Stimulated activated CD8-positive, alpha-beta memory T cell treated with anti-CD3 and anti-CD28 coated beads, Interleukin-7, amount 100 ng/mL, for 24 hours (primary cell): ENCODE measurements around the gene USH2A.

Experiments
- DNase-seq: peaks from one replicate; pipeline ENCODE4 v3.0.0-alpha.2; 2020; ENCODE audit warnings: low read depth

The USH2A gene

GRCh38 chr1:215865060-215865459, 558.2 kb downstream of the USH2A start:
- DNase-seq = no peak

DNA sequence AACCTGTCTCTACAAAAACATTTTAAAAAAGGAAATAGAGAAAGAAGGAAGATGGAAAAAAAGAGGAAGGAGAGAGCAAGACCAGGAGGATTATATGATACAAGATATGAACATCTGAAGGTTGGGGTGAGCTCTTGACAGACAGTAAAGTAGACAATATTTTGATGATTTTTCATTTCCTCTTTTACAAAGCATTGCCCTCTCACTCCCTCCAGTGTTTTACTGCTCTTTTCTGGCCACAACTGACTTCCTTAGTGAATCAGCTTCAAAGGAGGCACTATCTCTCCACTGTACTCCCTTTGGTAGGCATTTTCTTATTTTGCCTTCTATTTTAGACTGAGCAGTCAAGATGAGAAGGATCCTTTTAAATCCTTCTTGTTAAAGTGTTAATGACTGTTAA, 559.5 kb downstream of the USH2A start:
- no peak for DNase-seq

- DNase-seq = no peak
Observed at GRCh38 chr1:215860833-215861232, 562.4 kb downstream of the USH2A start.

DNA sequence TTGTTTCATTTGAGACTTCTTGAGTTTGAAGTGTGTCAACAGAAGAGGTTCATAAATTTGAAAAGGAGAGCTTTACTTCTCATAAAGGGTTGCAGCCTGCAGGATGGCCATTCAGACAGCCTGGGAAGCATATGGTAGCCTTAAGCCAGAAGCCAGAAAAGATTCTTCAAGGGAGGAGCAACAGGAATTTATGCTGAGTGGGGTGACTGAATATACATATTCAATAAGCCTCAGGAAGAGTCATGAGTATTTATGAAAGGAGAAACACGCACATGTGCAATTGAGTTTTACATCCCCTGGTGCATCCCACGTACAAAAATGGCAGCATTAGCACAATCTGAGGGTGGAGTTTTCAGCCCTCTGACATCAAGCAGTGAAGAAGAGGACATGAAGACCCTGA, 565.9 kb downstream of the USH2A start:
- DNase-seq = no peak

DNA sequence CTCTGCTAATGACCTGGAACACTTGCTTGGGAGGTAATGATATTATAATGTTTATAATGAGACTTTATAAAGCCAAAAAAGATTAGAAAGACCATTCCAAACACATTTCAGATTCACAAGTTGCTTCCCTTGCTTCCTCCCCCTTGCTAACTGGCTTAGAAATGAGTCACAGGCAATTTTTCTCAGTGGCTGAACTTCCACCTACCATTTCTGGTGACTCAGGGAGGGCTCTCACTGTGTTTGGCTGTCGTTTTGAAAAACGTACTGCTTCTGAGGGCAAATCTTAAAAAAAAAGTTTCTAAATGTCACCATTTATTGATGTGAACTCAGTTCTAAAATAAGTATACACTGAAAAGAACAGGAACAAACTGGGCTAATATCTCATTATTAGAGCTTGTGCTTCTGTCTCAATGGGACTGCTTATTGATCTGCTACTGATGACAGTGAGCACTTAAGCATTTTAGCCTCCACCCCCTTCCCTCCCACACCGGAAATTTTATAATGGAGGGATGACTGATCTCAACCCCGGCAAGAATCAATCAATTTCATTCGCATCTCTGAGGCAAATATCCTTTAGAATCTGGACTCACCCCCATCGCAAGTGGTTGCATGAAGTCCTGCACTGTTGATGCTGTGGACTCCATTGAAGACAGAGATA, 577.9 kb downstream of the USH2A start:
- DNase-seq = no peak

DNA sequence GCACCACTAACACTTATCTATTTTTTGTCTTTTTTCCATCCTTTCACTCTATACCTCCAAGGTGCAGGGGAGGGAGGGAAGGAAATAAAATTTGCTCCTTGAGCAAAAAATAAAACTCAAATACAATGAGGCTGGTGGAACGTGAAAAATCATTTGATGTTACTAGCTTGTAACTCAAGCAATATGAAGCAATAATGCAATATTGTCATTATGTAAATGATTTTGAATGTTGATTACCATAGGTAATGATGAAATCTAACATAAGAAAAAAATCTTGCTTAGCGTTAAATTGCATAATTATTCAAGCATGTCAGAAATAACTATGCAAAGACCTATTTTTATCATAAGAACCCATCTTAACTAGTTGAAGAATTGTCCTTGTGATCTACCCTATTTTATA, 578.5 kb downstream of the USH2A start:
- no peak for DNase-seq

GRCh38 chr1:215844266-215844665, 579.0 kb downstream of the USH2A start:
- DNase-seq = no peak

- DNase-seq = no peak
Observed at GRCh38 chr1:215842905-215843304, 580.3 kb downstream of the USH2A start.

DNA sequence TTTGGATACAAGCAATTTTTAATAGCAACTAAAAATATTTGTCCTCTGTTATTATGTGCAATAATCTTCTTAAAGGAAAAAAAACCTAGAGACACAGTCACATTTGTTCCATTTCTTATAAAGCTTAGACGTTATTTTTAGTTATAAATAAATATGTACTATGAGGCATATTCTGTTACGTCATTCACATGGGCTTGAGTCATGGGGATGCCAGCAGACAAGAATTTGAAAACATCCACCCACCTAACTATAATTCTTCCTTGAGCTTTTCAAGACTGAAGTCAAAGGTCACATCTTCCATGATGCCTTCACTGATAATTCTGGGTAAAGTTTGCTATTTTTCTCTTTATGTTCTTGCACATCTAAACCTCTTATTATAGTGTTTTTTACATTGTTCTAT, 587.3 kb downstream of the USH2A start:
- no peak for DNase-seq

GRCh38 chr1:215833941-215834729, 589.1 kb downstream of the USH2A start:
- no peak for DNase-seq

DNA sequence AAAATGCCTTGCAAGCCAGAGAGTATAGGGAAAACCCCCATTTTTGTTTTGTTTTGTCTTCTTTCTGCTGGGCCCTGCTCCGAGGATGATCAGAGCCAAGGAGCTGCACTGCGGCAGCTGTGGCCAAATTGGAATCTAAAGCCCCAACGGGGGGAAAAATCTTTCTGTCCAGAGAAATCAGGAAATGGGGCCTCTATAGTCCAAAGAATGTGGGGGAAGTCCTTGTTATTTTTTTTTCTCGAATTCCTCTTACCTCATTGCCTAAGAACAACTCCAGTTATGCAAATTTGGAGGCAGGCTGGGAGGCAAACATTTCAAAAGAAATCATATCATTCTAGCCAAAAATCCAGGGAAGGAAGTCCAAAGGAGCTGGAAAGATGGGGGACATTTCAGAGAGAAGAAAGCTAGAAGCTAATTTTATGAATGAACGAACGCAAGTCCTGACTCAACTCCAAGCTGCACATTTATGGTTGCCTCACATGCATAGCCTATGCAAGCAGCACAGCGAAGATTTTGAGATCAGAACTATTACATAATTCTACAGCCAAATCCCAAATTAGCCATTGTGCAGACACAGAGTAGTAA, 592.9 kb downstream of the USH2A start:
- no peak for DNase-seq

- DNase-seq = no peak
Observed at GRCh38 chr1:215825056-215825455, 598.2 kb downstream of the USH2A start.

- no peak for DNase-seq
Observed at GRCh38 chr1:215824245-215824644, 599.0 kb downstream of the USH2A start.

DNA sequence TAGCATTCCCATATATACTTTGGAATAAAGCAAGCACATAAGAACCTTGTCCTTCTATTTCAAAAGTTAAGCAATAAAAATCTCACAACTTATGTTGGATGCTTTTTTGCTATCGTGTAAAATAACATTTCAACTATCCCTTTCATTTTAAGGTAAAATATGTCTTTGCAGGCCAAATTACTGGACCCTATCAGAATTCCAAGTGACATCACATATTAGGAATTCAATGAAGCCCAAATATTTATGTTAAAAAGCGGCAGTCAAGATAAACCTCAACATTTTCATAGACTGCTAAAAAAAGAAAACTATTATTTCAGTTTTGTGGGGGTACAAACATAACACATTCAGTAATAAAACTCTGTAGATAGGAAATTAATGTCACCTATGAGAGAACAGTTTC, 604.1 kb downstream of the USH2A start:
- no peak for DNase-seq

DNA sequence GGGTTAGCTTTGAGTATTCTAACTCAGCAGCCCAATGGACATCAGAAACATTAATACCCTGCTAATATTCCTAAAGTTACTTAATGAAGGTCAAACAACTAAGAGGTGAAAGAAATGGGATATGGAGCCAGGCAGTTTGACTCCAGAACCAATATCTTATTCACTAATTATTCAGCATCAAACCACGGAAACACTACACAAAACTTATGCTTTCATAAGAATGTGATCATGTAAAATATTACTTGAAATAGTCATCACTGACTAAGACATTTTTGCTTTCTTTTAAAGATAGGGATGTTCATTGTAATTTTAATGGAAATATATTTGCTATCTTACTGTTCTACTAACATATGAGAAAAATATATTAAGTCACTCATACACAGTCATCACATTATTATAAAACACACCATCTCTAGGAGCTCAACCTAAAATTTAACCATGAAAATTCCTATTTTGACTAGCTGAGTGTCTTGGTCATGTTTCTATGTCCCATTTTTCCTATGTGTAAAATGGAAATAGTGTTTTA, 615.3 kb downstream of the USH2A start:
- DNase-seq = no peak

GRCh38 chr1:215807218-215807617, 616.0 kb downstream of the USH2A start:
- no peak for DNase-seq

GRCh38 chr1:215797859-215798258, 625.4 kb downstream of the USH2A start:
- no peak for DNase-seq

DNA sequence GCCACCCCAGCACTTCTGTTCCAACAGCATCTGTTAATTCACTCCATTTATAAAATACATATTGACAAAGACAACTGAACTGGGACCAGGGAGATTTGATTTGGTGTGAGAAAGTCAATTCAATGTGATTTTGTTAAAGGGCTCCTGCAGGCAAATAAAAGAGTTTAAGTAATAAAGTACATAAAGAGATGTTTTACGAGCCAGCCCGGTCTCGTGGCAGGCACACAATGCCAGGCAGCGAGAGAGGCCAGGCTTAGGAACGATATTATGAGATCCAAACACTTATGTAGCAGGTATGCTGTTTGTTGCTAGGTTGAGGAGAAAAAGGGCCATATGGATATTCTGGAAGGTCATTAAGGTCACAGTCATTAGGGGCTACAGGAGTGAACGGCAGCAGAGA, 629.1 kb downstream of the USH2A start:
- DNase-seq = no peak

DNA sequence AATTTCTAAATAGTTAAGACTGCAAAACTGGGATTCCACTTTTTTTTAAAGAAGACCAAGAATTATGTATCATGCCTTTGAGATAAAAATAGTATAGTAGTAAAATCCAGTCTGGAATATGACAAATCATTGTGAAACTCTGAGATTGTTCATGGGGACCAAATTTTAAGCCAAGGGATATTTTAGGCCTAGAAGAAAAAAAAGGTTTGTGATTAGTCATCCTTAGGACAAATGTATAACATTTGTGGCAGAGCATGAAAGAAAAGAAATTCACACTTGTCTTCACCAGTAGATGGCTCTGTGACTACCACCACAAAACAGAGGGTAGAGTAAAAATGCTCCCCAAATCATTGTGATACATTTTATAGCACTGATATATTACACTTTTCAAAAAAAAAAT, 630.1 kb downstream of the USH2A start:
- DNase-seq = no peak

GRCh38 chr1:215792446-215792845, 630.8 kb downstream of the USH2A start:
- DNase-seq = no peak

- no peak for DNase-seq
Observed at GRCh38 chr1:215789981-215790380, 633.3 kb downstream of the USH2A start.

- no peak for DNase-seq
Observed at GRCh38 chr1:215786997-215787396, 636.3 kb downstream of the USH2A start.

DNA sequence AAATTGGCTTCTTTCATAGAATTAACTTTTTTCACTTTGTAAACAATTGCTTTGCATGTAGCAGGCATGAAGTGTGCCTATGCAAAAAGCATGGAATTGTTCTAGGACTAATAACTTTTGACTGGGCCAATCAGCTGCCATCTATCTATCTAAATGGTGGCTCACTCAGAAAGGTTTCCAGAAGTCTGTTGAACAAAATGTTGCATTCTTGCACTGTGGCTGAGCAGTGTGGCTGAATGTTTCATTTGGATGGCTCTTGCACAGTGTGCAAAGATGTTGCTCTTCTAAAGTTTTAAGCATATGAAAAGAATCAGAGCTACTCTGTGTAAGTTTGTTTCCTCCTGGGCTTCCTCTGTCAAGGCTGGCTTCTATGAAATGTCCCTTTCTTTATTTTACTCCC, 642.6 kb downstream of the USH2A start:
- no peak for DNase-seq
